Measurements from ENCODE around the gene SPATA18. TPM values are rescaled to one million over a fixed set of nuclear protein-coding genes. Genes with fewer than 3 reads are reported as not detected.

SPATA18 gene
- total and polyA plus RNA-seq, 9 of the 15 experiments (the other 6 are each of a cell fraction or from before 2014, with no cell fraction given), result 0.09 TPM; not detected in 8

GRCh38 chr4:52095374-52095773, 44.3 kb downstream of the SPATA18 start:
- 0% methylated on average over 1 of the region's 1 CpG for WGBS (ENCODE audit: insufficient coverage, low coverage, missing lambda C conversion rate)
- no peaks in the 10 kb centered on the region for H3K79me2 ChIP-seq (ENCODE audit: control insufficient read depth, insufficient read depth, low read length)
- in situ Hi-C loops (cut with MboI) (no loop called here), intact Hi-C loops (cut with micrococcal nuclease) (no loop called here)
- no peaks in the 10 kb centered on the region for H3K9me3 ChIP-seq (replicated peaks; ENCODE audit: control insufficient read depth, insufficient read depth, low read depth, low read length)
- DNase-seq (ENCODE audit: extremely low read depth in 1 of 4, low spot score in 3 of 4) (no peak), ATAC-seq (no peak), FAIRE-seq (no peak)
- no peaks in the 10 kb centered on the region for H3K9me1 ChIP-seq (ENCODE audit: control insufficient read depth, insufficient read depth, low read length)
- TF ChIP-seq ZNF24 (IDR thresholded peaks at IDR 0.05) (no peak), ZBTB8A (IDR thresholded peaks at IDR 0.05; ENCODE audit: partially characterized antibody) (no peak), ELF1 (tag; IDR thresholded peaks at IDR 0.05) (no peak), BRD9 (IDR thresholded peaks at IDR 0.05; ENCODE audit: low read depth, partially characterized antibody) (no peak), IRF2 (CRISPR knock-in tag; IDR thresholded peaks at IDR 0.05) (no peak), FOXK1 (CRISPR knock-in tag; IDR thresholded peaks at IDR 0.05; ENCODE audit: borderline replicate concordance) (no peak), ZNF655 (CRISPR knock-in tag; IDR thresholded peaks at IDR 0.05) (no peak), POLR2H (tag; IDR thresholded peaks at IDR 0.05; ENCODE audit: low read depth) (no peak), ARID1B (IDR thresholded peaks at IDR 0.05) (no peak), ZNF143 (CRISPR knock-in tag; IDR thresholded peaks at IDR 0.05) (no peak), RBBP5 (IDR thresholded peaks at IDR 0.05; ENCODE audit: borderline replicate concordance, insufficient read depth, low read length, poor library complexity, severe bottlenecking) (no peak), THAP12 (CRISPR knock-in tag; IDR thresholded peaks at IDR 0.05) (no peak), ZNF780A (CRISPR knock-in tag; IDR thresholded peaks at IDR 0.05) (no peak), FIP1L1 (IDR thresholded peaks at IDR 0.05; ENCODE audit: low read depth, low read length, poor library complexity, severe bottlenecking) (no peak), ZNF778 (CRISPR knock-in tag; IDR thresholded peaks at IDR 0.05) (no peak), NBN (IDR thresholded peaks at IDR 0.05; ENCODE audit: low read depth) (no peak)
- H3K27ac ChIP-seq (ENCODE audit: extremely low read depth, low read depth, low read length), result no peak overlapping the region
- H2AFZ ChIP-seq (ENCODE audit: low read depth, low read length), result no peak overlapping the region
- H3K9ac ChIP-seq (ENCODE audit: insufficient read depth in 1 of 2, low read depth in 2 of 2, low read length in 2 of 2), result no peak overlapping the region
- H3K4me3 ChIP-seq, result no peak overlapping the region
- no peaks in the 10 kb centered on the region for H3K36me3 ChIP-seq (ENCODE audit: control insufficient read depth, insufficient read depth, low read length)
- H4K20me1 ChIP-seq (replicated peaks; ENCODE audit: control insufficient read depth, insufficient read depth, low read length), result no peaks in the 10 kb centered on the region
- no peak overlapping the region for H3K4me2 ChIP-seq (ENCODE audit: insufficient read depth, low read length)
- no peaks in the 10 kb centered on the region for H3K4me1 ChIP-seq (replicated peaks in 1 of 2; ENCODE audit: control insufficient read depth in 2 of 2, insufficient read depth in 2 of 2, low read length in 2 of 2)
- no peaks in the 10 kb centered on the region for H3K27me3 ChIP-seq (ENCODE audit: control insufficient read depth in 2 of 2, insufficient read depth in 2 of 2, low read length in 2 of 2)
- CTCF ChIA-PET (ENCODE audit: low intra/inter-chr PET ratio), result no interaction called here
- no TSS peak for BruUV-seq (replicated peaks)
- POLR2A ChIA-PET, result no interaction called here

Measured in K562 (cell line).